ENCODE results near the gene TESPA1.

- no peak for TF ChIP-seq CTCF (IDR thresholded peaks at IDR 0.05)
- no peak for TF ChIP-seq ATF1 (CRISPR knock-in tag; IDR thresholded peaks at IDR 0.05)
Measured at GRCh38 chr12:54937376-54937775, 47.2 kb downstream of the TESPA1 start.
